GM19239 (cell line): ENCODE results near the gene GRIA1.

ENCODE experiments used
- DNase-seq: peaks from one replicate; pipeline ENCODE4 v3.0.0; 2011; ENCODE audit warnings: low spot score; ENCODE audit not compliant: insufficient read length
- FAIRE-seq: peaks from 2 replicates; lab custom pipeline; 2011; peaks lifted over from hg19 to GRCh38; lab: Jason Lieb, UNC

The GRIA1 gene

GRCh38 chr5:153496835-153497234 is 6.4 kb downstream of the GRIA1 start:
- FAIRE-seq: no peak

GRCh38 chr5:153498516-153498915 is 8.0 kb downstream of the GRIA1 start:
- DNase-seq (no peak), FAIRE-seq (no peak)

More at GRCh38 chr5:153496835-153497234, 6.4 kb downstream of the GRIA1 start:
- DNase-seq: no peak

DNA sequence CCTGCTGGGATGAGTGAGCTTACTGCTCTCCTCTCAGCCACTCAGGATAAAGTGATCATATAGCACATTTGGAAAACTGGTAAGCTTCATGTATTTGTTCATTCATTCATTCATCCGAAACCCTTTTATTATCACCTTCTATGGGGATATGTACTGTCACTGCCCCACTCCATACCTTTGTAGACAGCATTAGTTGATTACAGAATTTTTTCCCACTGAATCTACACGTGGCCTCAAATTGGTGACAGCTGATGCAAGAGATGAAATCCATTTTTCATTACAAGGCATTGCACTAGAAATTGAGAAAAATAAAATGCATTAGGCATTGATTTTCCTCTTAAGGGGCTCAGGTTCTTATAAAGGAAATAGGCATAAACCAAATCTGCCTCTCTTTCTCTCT is 9.7 kb downstream of the GRIA1 start:
- no peak for DNase-seq
- no peak for FAIRE-seq

DNA sequence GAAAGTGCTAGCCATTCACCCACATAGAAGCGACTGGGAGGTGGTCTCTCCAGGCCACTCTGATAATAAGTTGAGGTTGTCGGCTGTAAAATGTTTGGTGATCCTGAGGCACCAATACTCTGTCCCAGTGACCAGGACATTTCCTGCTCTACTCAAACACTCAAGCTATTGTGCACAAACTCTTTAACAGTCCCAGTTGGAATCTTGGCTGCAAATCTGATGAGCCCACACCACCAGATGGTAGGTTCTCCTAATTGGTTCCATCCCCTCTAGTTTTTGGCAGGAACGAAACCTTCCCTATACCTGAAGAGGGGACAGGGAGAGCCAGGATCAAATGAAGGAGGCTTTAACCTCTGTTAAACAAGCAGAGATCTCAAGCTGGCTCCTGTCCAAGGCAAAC is 14.3 kb downstream of the GRIA1 start:
- FAIRE-seq (no peak), DNase-seq (no peak)

GRCh38 chr5:153508700-153509099 is 18.2 kb downstream of the GRIA1 start:
- DNase-seq (no peak), FAIRE-seq (no peak)

DNA sequence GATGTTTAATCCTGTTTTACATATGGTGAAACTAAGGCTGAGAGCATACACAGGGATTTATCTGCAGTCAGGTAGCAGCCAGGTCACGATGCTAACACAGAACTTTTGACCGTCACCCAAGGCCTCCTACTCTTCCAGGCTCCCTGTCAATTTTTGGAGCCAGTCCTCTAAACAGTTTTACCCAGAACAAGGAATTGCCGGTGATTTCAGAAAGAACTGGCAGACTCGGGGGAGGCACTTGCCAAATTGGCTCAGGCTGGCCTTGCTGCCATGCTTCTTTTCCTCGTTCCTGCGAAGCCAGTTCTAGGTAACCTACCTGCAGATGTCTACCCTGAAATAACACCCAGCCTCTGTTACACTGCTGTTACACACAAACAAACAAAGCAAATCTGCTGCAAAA is 21.2 kb downstream of the GRIA1 start:
- FAIRE-seq: no peak

DNA sequence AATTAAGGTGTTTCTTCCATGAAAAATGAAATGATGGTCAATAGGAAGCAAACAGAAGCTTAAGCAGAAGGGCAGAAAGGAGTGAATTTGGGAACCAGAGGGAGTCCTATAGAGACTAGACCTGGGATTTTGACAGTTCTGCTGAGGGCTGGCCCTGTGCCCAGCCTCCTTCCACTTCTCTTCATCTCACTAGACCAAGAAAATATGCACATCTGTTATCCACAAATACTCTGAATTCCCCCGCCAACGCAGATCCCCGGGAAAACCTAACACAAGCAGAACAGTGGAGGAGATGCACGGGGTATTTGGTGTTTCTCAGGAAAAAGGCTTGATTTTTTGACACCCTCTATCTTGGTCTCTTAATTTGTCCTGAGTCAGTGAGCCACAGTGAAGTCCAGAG is 22.7 kb downstream of the GRIA1 start:
- DNase-seq (no peak), FAIRE-seq (no peak)

More for the DNA sequence above, 21.2 kb downstream of the GRIA1 start:
- DNase-seq: no peak

DNA sequence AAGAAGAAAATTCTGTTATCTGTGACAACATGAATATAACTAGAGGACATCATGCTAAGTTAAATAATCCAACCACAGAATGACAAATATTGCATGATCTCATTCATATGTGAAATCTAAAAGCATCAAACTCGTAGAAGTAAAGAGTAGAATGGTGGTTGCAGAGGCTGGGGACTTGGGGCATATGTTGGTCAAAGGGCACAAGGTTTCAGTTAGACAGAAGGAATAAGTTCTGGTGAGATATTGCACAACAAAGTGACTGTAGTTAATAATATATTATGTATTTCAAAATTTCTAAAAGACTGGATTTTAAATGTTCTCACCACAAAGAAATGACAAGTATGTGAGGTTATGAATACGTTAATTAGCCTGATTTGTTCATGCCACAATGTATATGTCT is 24.8 kb downstream of the GRIA1 start:
- DNase-seq (no peak), FAIRE-seq (no peak)

DNA sequence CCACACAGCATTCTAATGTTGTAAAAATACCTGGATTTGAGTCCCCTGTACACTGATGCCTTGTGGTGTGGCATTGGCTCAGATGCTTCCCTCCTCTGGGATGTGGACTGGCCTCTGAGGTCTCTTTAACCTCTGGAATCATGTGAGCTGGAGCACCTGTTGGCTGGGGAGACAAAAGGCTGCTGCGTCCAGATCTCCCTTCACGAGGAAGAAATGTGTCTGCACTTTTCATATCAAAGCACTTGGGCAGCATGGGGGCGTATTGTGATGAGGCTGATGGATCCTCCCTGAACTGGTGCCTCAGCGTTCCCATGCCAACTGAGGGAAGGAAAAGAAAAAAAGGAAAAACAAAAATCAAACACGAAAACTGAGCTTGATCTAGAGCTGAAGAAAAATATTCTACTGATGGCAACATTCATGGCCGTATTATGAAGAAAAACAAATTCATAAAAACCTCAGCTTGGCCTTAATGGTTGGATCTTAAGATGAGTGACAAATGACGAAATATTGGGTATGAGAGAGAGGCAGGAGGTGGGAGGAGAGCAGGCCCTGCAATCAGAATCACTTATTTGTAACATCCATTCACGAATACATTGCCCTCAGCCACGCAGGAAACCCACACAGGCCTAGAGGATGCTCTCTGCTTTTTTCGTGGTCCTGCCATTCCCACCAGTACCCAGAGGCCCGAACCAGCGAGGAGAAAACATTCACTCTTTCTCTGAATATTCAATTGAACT is 26.2 kb downstream of the GRIA1 start:
- no peak for FAIRE-seq

DNA sequence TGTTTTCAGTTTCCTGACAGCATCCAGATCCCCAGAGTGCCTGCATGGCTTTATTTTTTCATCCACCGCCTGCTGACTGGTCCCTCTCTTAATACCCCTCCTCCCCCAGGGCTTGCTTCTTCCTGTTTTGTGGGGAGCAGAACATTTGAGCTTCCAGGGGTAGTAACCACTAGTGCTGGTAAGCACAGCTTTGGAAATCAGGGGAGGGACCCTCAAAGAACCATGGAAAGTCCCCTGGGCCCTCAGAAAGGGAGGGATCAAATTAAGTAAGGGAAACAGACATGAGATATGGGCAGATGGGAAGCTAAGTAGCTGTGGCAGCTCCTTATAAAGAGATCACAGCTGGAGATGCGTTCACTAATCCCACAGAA is 26.8 kb downstream of the GRIA1 start:
- no peak for FAIRE-seq
- no peak for DNase-seq

More for the DNA sequence above, 26.2 kb downstream of the GRIA1 start:
- DNase-seq: no peak

DNA sequence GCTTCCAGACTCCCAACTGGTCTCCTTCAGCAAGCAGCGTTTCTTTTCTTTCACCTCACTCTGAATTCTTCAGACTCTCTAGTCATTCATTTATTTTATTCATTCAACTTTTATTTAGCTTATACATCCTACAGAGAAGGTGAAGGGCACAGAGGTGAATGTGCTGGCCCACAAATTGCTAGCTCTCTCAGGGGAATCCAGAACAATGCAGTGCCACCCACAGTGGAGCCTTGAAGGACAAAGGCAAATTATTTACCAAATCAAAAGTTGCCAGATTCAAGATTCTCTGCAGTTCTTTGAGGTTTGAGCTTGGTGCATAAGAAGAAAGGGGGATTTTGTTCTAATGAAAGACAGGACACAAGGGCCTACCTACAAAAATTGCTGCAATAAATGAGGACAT is 29.7 kb downstream of the GRIA1 start:
- DNase-seq (no peak), FAIRE-seq (no peak)

GRCh38 chr5:153520952-153521351 is 30.5 kb downstream of the GRIA1 start:
- FAIRE-seq: no peak
- DNase-seq: no peak

DNA sequence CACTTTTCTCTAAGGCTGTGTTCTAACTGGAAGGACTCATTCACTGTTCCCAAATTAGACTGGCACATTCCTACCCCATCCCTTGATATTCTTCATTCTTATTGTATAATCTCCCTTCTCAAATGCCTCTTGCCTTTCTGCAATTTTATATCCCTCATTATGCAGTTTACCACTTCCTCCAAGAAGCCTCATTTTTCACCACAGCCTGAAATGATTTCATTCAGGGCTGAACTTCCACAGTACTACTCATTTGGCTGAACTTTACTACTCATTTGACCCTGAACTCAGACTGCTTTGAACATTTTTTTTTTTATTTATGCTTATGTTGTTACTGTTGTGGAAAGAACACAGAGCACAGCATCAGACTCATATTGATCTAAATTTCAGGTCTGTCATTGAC is 32.7 kb downstream of the GRIA1 start:
- FAIRE-seq (no peak), DNase-seq (no peak)

- no peak for DNase-seq
- no peak for FAIRE-seq
Measured at GRCh38 chr5:153523831-153524230, 33.4 kb downstream of the GRIA1 start.

DNA sequence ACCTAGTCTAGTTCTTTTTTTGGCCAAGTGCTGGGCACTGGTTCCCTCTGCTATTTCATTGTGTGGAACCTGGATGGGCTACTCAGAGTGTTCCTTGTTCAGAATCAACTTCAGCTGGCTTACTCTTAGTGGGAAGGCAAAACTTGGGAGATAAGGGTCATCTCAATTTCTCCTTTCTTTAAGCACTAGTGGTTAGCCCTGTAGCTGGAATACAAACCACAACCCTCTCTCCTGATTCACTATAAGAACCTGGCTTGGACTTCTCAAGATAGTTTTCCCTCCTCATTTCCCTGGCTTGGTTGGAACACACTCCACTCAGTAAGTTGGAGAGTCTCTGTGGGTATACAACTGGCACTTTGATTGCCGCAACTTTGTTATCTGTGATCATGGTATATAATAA is 35.1 kb downstream of the GRIA1 start:
- DNase-seq (no peak), FAIRE-seq (no peak)

- FAIRE-seq: no peak
- no peak for DNase-seq
Measured at GRCh38 chr5:153530357-153531143, 40.1 kb downstream of the GRIA1 start.

- DNase-seq (no peak), FAIRE-seq (no peak)
Measured at GRCh38 chr5:153533546-153533945, 43.1 kb downstream of the GRIA1 start.

DNA sequence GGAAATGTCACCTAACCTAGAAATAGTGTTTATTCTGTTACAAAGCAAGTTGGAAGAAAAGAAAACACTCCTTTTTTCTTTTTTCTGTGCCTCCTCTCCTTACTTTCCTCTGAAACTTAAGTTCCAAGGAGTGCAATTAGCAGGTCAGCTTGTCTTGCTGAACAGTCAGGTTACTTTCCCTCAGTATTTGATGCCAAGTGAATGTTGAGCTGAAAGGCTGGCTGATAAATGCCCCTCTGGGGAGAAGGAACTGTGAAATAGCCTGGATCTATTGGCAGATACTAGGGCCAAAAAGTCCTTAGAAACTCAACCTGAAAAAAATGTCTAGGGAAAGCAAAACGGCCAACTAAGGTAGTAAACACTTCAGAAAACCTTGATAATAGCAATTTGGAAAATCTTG is 43.6 kb downstream of the GRIA1 start:
- DNase-seq (no peak), FAIRE-seq (no peak)

DNA sequence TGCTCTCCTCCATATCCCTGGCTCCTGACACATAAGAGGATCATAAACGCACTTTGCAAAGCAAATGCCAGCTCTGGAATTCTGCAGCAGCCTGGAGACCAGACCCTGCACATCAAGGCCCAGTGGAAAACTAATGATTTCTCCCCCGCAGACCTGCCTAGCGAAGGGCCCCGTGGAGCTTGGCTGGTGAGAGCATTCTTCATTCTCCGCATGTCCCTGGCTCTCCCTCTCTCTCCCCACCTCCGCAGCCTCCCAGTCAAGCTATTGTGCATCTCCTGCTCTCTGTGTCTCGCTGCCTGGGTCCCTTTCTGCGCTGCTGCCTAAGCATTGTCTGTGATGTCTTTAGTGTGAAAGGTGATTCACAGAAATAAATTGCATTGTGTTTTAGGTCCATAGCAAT is 46.7 kb downstream of the GRIA1 start:
- DNase-seq (no peak), FAIRE-seq (no peak)

DNA sequence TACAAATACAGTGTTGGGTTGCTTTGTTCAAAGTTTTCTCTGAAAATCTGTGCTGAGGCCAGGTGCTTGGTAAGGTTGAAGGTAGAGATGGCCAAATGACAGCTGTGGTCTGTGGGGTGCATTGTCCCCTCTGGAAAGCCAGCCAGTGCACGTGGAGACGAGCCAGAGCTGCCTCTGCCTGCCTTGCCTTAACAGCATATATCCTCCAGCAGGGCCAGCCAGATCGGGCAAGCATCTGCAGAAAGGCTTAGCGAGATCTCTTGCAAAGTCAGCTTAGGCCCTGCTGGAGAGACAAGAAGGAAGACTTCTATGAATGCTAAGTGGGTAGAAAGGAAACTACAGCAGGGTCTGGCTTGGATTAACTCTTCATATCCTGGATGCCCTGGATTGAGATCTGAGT is 49.5 kb downstream of the GRIA1 start:
- no peak for DNase-seq
- FAIRE-seq: no peak

- DNase-seq (no peak), FAIRE-seq (no peak)
Measured at GRCh38 chr5:153542536-153542935, 52.1 kb downstream of the GRIA1 start.

GRCh38 chr5:153543288-153543687 is 52.8 kb downstream of the GRIA1 start:
- no peak for FAIRE-seq
- no peak for DNase-seq
